Lung (tissue), 12 donors: ENCODE data around the gene PRRX2. TPM values are rescaled to one million over a fixed set of nuclear protein-coding genes. Genes with fewer than 3 reads are reported as not detected.
"Not testable (repeated sequence)": the region's sequence is repeated elsewhere in the genome, so short reads cannot be mapped to it uniquely, and the experiment has no call there.

Source experiments
- ATAC-seq: fragments of 200-7000 bp; cut with Tn5 transposase; one replicate; pipeline ENCODE4 v1.9.1; 2020; ENCODE audit warnings: moderate number of reproducible peaks; ENCODE audit not compliant: insufficient read depth, low FRiP score
- DNase-seq, 3 donors: peaks; one replicate each; pipeline ENCODE4 v3.0.0-alpha.2; 2013 to 2017
- H3K27ac ChIP-seq, 2 donors: one replicate each; pipeline ENCODE4 v1.5.1; 2013; ENCODE audit warnings: mild to moderate bottlenecking in 2 of 2, moderate library complexity in 2 of 2, control low read depth in 1 of 2, inconsistent platforms in 1 of 2, low read depth in 1 of 2, low read length in 1 of 2
- H3K27me3 ChIP-seq, 3 donors: one replicate each; pipeline ENCODE4 v1.5.1; 2013; ENCODE audit warnings: low read length in 2 of 3; ENCODE audit not compliant: control insufficient read depth in 3 of 3, insufficient read depth in 3 of 3
- H3K36me3 ChIP-seq, 4 donors: one replicate each; pipeline ENCODE4 v1.5.1; 2013; ENCODE audit warnings: low read length in 4 of 4, mild to moderate bottlenecking in 1 of 4, moderate library complexity in 1 of 4; ENCODE audit not compliant: control insufficient read depth in 4 of 4, insufficient read depth in 4 of 4
- H3K4me1 ChIP-seq, 5 donors: one replicate each; pipeline ENCODE4 v1.5.1; 2013; ENCODE audit warnings: low read length in 5 of 5, mild to moderate bottlenecking in 2 of 5, moderate library complexity in 1 of 5; ENCODE audit not compliant: control insufficient read depth in 5 of 5, insufficient read depth in 5 of 5
- H3K4me3 ChIP-seq: one replicate; pipeline ENCODE4 v1.5.1; 2013; ENCODE audit warnings: mild to moderate bottlenecking, control low read depth, moderate library complexity
- H3K9ac ChIP-seq, 2 donors: one replicate each; pipeline ENCODE4 v1.5.1; 2013; ENCODE audit warnings: low read length in 2 of 2, control low read depth in 1 of 2; ENCODE audit not compliant: insufficient read depth in 1 of 2
- H3K9me3 ChIP-seq, 4 donors: one replicate each; pipeline ENCODE4 v1.5.1; 2013; ENCODE audit warnings: low read length in 3 of 4, mild to moderate bottlenecking in 1 of 4, moderate library complexity in 1 of 4; ENCODE audit not compliant: control insufficient read depth in 4 of 4, insufficient read depth in 3 of 4
- CTCF ChIP-seq: IDR thresholded peaks from 2 replicates; pipeline ENCODE4 v1.5.1; 2012; ENCODE audit warnings: mild to moderate bottlenecking; ENCODE audit errors: control extremely low read depth, extremely low read depth
- WGBS, 2 donors: extraction: QIAGEN DNeasy Blood & Tissue Kit; methylation state at CpG; one replicate each; pipeline ENCODE4 v1.1.7; 2013; 5-methylcytosine and 5-hydroxymethylcytosine counted together
- polyA plus RNA-seq, 2 donors: library from polyadenylated mRNA; stranded (reverse); fragments of 200-250 nt; gene quantifications; one replicate each; pipeline ENCODE4 v1.2.1, GENCODE V29; 2013
- total RNA-seq, 2 donors: library from RNA; depleted of rRNA in 1 of 2; stranded (reverse); fragments of >200 nt in 1 of 2; gene quantifications; one replicate each; pipeline ENCODE4 v1.2.1, GENCODE V29; 2014 to 2021
- donor health status: control.
- donor health status: control.
- donor health status: Bipolar disorder and iron deficiency.
- donor health status: healthy.
- donor health status: DM: yes; HTN: yes; CAD: no.

PRRX2 gene
- total and polyA plus RNA-seq, 4 donors: 2.2 to 3.8 (median 3.5) TPM

DNA sequence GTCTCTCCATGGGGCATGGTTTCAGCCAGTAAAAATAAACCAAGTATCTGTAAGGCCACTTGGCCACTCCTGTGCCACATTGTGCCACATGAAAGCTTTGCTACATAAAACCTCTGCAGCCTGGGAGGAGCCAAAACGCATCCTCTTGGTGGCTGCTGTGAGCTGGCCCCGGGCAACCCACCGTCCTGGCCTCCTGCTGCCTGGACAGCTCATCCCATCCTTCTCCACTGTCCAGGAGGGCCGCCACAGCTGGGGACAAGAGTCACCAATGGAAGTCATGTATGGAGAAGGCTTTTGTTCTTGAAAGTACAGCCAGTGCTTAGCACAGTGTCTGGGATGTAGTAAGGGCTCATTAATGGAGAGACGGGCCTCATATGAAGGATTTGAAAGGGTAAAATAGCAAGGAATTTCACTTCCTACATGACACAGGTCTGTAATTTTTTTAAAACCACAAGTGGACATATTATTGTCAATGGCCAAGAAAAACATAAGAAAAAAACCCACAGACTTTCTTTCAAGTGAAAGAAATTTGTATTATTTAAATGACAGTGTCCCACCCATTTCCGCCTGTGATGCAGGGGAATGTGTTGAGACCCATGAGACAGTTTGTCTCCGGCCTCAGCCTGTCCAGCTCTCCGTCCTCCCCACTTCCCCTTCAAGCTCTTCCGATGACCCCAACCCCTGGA is 80.8 kb downstream of the PRRX2 start:
- TF ChIP-seq CTCF: no peak
- WGBS, 2 donors: 72 to 73% methylated on average over 9 of the region's 9 CpGs
- Histone ChIP-seq H3K27ac (no peak overlapping the region), H3K9ac (no peak overlapping the region), H3K36me3 (peaks cover 0 to 2% (median 0%) of the 10 kb centered on the region in 4 donors), H3K4me3 (no peak overlapping the region), H3K9me3 (no peaks in the 10 kb centered on the region), H3K4me1 (no peaks in the 10 kb centered on the region), H3K27me3 (no peaks in the 10 kb centered on the region)
- DNase-seq (no peak), ATAC-seq (no peak)

GRCh38 chr9:129748249-129748648 is 82.8 kb downstream of the PRRX2 start:
- no peak overlapping the region for H3K4me3 ChIP-seq
- no peak for ATAC-seq
- WGBS, 2 donors: 89 to 94% methylated on average over 5 of the region's 5 CpGs
- no peak for TF ChIP-seq CTCF
- H3K27ac ChIP-seq: no peak overlapping the region
- H3K9ac ChIP-seq: no peak overlapping the region
- peaks cover 0 to 2% (median 0%) of the 10 kb centered on the region in 4 donors for H3K36me3 ChIP-seq
- H3K27me3 ChIP-seq: no peaks in the 10 kb centered on the region
- H3K4me1 ChIP-seq: peaks cover 0 to 18% (median 6%) of the 10 kb centered on the region in 5 donors
- no peak for DNase-seq
- H3K9me3 ChIP-seq: no peaks in the 10 kb centered on the region

DNA sequence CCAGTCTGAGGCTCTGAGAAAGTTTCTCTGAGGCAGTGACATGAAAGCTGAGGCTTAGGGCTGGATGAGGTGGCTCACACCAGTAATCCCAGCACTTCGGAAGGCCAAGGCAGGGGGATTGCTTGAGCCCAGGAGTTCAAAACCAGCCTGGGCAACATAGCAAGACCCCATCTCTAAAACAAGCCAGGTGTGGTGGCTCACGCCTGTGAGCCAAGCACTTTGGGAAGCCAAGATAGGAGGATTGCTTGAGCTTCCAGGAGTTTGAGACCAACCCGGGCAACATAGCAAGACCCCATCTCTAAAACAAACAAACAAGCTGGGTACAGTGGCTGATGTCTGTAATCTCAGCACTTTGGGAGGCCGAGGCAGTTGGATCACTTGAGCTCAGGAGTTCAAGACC is 83.6 kb downstream of the PRRX2 start:
- H3K9ac ChIP-seq, DNase-seq, H3K4me3 ChIP-seq, H3K27ac ChIP-seq, H3K9me3 ChIP-seq, H3K27me3 ChIP-seq, ATAC-seq, H3K36me3 ChIP-seq: not testable (repeated sequence)
- 95 to 97% methylated on average over 4 of the region's 4 CpGs for WGBS, 2 donors
- H3K4me1 ChIP-seq: peaks cover 0 to 22% (median 6%) of the 10 kb centered on the region in 5 donors

- Histone ChIP-seq H3K9ac (no peak overlapping the region), H3K4me3 (no peak overlapping the region), H3K9me3 (no peaks in the 10 kb centered on the region), H3K27ac (no peak overlapping the region), H3K27me3 (no peaks in the 10 kb centered on the region), H3K4me1 (peaks cover 0 to 22% (median 6%) of the 10 kb centered on the region in 5 donors), H3K36me3 (peaks cover 0 to 2% (median 0%) of the 10 kb centered on the region in 4 donors)
- no peak for ATAC-seq
- 93 to 95% methylated on average over 6 of the region's 6 CpGs for WGBS, 2 donors
- DNase-seq: no peak
- no peak for TF ChIP-seq CTCF
Measured at GRCh38 chr9:129749575-129749974, 84.1 kb downstream of the PRRX2 start.
